ENCODE data around the gene SYNE1.
A peak's percentile ranks its signal among the peaks of the same experiment; 100 is the strongest.

SYNE1 gene

DNA sequence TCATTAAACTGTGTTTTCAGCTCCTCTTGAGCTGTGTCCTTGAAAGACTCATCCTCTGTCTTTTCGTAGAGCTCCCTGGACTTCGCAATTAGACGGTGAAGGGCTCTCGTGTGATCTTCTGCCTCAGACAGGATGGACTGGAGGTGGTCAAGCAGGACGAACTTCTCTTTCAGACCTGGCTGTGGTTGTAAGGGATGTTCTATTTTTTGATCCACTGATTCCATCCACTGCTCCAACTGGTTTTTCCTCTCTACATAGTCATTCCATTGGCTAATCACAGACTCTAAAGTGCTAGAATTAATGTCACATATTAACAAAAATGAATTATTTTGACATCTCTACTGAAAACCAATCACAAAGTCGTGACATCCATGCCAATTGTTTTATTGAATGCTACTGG lies 250.1 kb downstream of the SYNE1 start:
- H3K27me3 ChIP-seq (ENCODE audit: control insufficient read depth in 5 of 5, insufficient read depth in 4 of 5, low read length in 5 of 5): no peaks in the 10 kb centered on the region
- no peak overlapping the region for H3K27ac ChIP-seq (ENCODE audit: low read depth, low read length)
- no peaks in the 10 kb centered on the region for H3K9me3 ChIP-seq (ENCODE audit: control insufficient read depth in 5 of 5, low read length in 5 of 5)
- no peak overlapping the region for H3K9ac ChIP-seq (ENCODE audit: low read length in 5 of 5)
- H3K36me3 ChIP-seq (ENCODE audit: control insufficient read depth in 5 of 5, insufficient read depth in 5 of 5, low read length in 5 of 5): peaks cover 0 to 3% (median 0%) of the 10 kb centered on the region in 5 donors
- peaks cover 0 to 9% (median 0%) of the 10 kb centered on the region in 5 donors for H3K4me1 ChIP-seq (ENCODE audit: control insufficient read depth in 5 of 5, insufficient read depth in 5 of 5, low read length in 5 of 5)
- no peak overlapping the region for H3K4me3 ChIP-seq (ENCODE audit: low read depth in 1 of 5, low read length in 5 of 5)

DNA sequence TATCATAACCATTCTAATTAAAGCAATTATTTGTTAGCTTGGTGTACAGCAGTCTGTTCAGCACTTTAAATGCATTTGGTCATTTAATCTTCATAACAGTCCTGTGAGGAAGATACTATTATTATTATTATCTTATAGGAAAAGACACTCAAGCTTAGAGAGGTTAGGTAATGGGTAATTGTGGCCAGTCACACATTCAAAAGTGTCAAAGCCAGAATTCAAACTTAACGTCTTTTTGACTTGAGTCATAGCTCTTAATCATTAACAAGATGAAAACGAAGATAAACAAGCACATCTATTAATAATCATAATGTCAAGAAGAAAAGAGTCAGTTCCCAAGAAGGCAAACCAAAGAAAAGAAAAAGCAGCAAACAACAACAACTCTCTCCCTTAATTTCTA lies 251.0 kb downstream of the SYNE1 start:
- H3K27ac ChIP-seq (ENCODE audit: low read depth, low read length): no peak overlapping the region
- H3K4me3 ChIP-seq (ENCODE audit: low read depth in 1 of 5, low read length in 5 of 5): no peak overlapping the region
- H3K36me3 ChIP-seq (ENCODE audit: control insufficient read depth in 5 of 5, insufficient read depth in 5 of 5, low read length in 5 of 5): peaks cover 0 to 3% (median 0%) of the 10 kb centered on the region in 5 donors
- H3K27me3 ChIP-seq (ENCODE audit: control insufficient read depth in 5 of 5, insufficient read depth in 4 of 5, low read length in 5 of 5): no peaks in the 10 kb centered on the region
- H3K9me3 ChIP-seq (ENCODE audit: control insufficient read depth in 5 of 5, low read length in 5 of 5): no peaks in the 10 kb centered on the region
- no peak overlapping the region for H3K9ac ChIP-seq (ENCODE audit: low read length in 5 of 5)
- peaks cover 0 to 12% (median 3%) of the 10 kb centered on the region in 5 donors for H3K4me1 ChIP-seq (ENCODE audit: control insufficient read depth in 5 of 5, insufficient read depth in 5 of 5, low read length in 5 of 5)

DNA sequence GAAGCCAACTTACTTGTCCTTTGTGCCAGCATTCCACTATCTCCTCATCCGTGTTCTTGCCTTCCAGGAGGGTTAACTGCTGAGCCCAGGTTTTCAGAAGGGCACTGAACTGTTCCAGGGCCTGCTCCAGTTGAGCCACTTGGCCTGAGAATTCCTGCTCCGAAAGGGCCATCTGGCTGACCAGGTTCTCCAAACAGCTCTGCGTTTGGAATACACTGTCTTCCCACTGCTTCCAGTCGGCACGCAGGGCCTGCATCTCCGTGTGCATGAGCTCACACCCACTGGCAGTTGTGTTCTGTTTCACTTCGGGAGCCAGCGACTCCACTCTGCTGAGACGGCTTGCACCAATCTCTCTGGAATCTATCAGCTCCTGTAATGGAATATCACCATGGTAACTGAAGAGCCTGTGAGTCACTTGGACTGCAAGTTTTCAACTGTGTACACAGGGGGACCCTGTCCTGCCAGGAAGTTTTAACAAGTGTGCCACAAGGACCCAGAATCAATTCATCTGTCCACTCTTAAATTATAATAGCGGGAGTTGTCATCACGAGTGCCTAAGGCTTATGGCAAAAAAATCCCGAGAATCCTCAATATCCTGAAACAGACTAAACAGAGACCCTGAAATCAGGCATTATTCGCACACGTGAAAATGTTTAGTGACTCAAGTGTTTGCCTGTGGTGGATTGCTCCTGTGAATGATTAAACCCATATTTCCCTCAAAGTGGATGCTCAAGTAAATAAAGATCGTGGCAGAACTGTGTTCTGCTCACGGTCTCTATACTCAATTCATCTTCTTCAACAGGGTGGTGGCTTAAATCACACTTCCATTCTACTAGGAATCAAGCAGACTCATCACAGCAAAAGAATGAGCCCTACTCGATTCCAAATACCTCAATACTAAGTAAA lies 255.9 kb downstream of the SYNE1 start:
- H3K27ac ChIP-seq (ENCODE audit: low read depth, low read length): peak overlapping the region; percentile 95
- peak overlapping the region; percentile 49 to 98 (median 82) for H3K9ac ChIP-seq (ENCODE audit: low read length in 5 of 5)
- peaks cover 0 to 12% (median 6%) of the 10 kb centered on the region in 5 donors for H3K4me1 ChIP-seq (ENCODE audit: control insufficient read depth in 5 of 5, insufficient read depth in 5 of 5, low read length in 5 of 5)
- H3K4me3 ChIP-seq (ENCODE audit: low read depth in 1 of 5, low read length in 5 of 5): peak overlapping the region; percentile 69 to 99 (median 86)
- no peaks in the 10 kb centered on the region for H3K9me3 ChIP-seq (ENCODE audit: control insufficient read depth in 5 of 5, low read length in 5 of 5)
- H3K36me3 ChIP-seq (ENCODE audit: control insufficient read depth in 5 of 5, insufficient read depth in 5 of 5, low read length in 5 of 5): peaks cover 0 to 2% (median 2%) of the 10 kb centered on the region in 5 donors
- H3K27me3 ChIP-seq (ENCODE audit: control insufficient read depth in 5 of 5, insufficient read depth in 4 of 5, low read length in 5 of 5): no peaks in the 10 kb centered on the region

DNA sequence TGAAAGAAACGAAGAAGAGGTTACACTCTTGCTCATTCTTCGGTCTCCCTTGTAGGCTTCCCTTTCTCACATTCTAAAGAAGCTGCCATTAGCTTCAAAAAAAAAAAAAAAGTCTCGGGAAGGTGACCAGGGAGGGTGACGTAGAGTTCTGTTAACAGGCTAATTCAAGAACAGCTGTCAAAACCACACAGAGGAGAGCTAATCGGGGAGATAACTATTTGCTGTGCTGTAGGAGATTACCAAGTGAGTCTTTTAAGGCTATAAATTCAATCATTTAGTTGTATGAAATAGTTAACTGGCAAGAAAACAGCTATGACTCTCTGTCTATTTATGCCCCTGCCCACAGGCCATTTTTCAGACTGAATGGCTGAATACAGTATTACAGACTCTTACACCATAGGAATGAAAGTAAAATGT lies 256.8 kb downstream of the SYNE1 start:
- H3K4me3 ChIP-seq (ENCODE audit: low read depth in 1 of 5, low read length in 5 of 5): peak overlapping the region; percentile 69 to 99 (median 86)
- no peaks in the 10 kb centered on the region for H3K9me3 ChIP-seq (ENCODE audit: control insufficient read depth in 5 of 5, low read length in 5 of 5)
- peak overlapping the region; percentile 49 to 98 (median 82) for H3K9ac ChIP-seq (ENCODE audit: low read length in 5 of 5)
- H3K4me1 ChIP-seq (ENCODE audit: control insufficient read depth in 5 of 5, insufficient read depth in 5 of 5, low read length in 5 of 5): peaks cover 0 to 12% (median 6%) of the 10 kb centered on the region in 5 donors
- peaks cover 2 to 11% (median 8%) of the 10 kb centered on the region in 5 donors for H3K36me3 ChIP-seq (ENCODE audit: control insufficient read depth in 5 of 5, insufficient read depth in 5 of 5, low read length in 5 of 5)
- no peaks in the 10 kb centered on the region for H3K27me3 ChIP-seq (ENCODE audit: control insufficient read depth in 5 of 5, insufficient read depth in 4 of 5, low read length in 5 of 5)
- peak overlapping the region; percentile 95 for H3K27ac ChIP-seq (ENCODE audit: low read depth, low read length)

DNA sequence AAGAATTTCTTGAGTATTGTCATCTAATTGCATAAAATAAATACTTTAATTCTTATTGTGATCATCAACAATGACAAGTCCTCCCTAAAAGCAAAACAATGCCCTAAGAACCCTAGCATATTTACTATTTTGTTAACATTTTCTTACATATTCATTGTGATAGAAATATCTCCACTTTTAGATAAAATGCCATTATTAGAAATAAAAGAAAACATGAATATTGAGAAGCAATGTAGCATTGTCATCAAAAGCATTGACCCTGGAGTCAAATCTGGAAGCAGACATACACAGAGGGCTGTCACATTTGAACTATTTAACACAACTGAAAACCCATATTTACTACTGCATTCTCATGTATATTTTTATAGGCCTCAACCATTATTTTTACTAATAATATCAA lies 257.7 kb downstream of the SYNE1 start:
- Histone ChIP-seq H3K4me1 (ENCODE audit: control insufficient read depth in 5 of 5, insufficient read depth in 5 of 5, low read length in 5 of 5) (peaks cover 0 to 12% (median 6%) of the 10 kb centered on the region in 5 donors), H3K4me3 (ENCODE audit: low read depth in 1 of 5, low read length in 5 of 5) (peak overlapping the region; percentile 69 to 99 (median 86)), H3K27ac (ENCODE audit: low read depth, low read length) (peak overlapping the region; percentile 95), H3K36me3 (ENCODE audit: control insufficient read depth in 5 of 5, insufficient read depth in 5 of 5, low read length in 5 of 5) (peaks cover 5 to 17% (median 11%) of the 10 kb centered on the region in 5 donors), H3K9ac (ENCODE audit: low read length in 5 of 5) (peak overlapping the region; percentile 49 to 98 (median 82)), H3K27me3 (ENCODE audit: control insufficient read depth in 5 of 5, insufficient read depth in 4 of 5, low read length in 5 of 5) (no peaks in the 10 kb centered on the region), H3K9me3 (ENCODE audit: control insufficient read depth in 5 of 5, low read length in 5 of 5) (no peaks in the 10 kb centered on the region)

DNA sequence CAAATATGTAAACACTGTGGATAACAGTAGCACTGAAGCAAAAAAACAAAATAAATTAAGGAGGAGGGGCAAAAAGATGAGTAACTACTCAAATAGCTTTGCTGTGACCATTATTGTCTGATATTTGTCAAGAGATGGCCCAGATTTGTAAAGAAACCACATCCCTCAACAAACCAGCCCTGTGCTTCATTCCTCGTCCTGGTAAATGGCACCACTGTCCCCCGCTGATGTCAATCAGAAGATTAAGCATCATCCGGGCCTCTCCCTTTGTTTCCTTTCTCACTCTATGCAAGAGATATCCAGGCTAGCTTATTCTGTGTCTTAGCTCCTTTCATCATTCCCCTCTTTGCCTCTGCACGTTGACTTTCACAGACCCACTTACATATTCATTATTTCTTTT lies 259.0 kb downstream of the SYNE1 start:
- Histone ChIP-seq H3K9ac (ENCODE audit: low read length in 5 of 5) (peak overlapping the region in 1 of 5 donors; percentile 30), H3K9me3 (ENCODE audit: control insufficient read depth in 5 of 5, low read length in 5 of 5) (no peaks in the 10 kb centered on the region), H3K4me1 (ENCODE audit: control insufficient read depth in 5 of 5, insufficient read depth in 5 of 5, low read length in 5 of 5) (peaks cover 0 to 12% (median 6%) of the 10 kb centered on the region in 5 donors), H3K27me3 (ENCODE audit: control insufficient read depth in 5 of 5, insufficient read depth in 4 of 5, low read length in 5 of 5) (no peaks in the 10 kb centered on the region), H3K36me3 (ENCODE audit: control insufficient read depth in 5 of 5, insufficient read depth in 5 of 5, low read length in 5 of 5) (peaks cover 5 to 25% (median 13%) of the 10 kb centered on the region in 5 donors), H3K4me3 (ENCODE audit: low read depth in 1 of 5, low read length in 5 of 5) (peak overlapping the region; percentile 6 to 99 (median 45)), H3K27ac (ENCODE audit: low read depth, low read length) (no peak overlapping the region)

DNA sequence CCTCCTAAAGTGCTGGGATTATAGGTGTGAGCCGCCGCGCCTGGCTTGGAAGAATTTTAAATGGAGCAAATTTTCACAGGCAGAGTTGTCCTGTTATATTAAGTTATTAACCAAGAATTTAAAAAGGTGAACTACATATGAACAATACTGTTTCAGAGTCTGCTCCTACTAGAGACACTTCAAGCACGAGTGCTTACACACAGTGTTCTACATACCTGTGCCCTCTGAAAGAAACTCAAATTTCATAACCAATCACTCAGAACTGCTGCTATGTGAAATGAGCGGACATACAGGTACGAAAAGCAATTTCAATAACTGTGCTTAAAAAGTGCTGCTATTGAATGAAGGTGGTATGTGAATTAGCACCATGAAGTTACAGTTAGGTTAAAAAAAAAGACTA lies 262.0 kb downstream of the SYNE1 start:
- H3K27ac ChIP-seq (ENCODE audit: low read depth, low read length): no peak overlapping the region
- H3K9ac ChIP-seq (ENCODE audit: low read length in 5 of 5): no peak overlapping the region
- no peak overlapping the region for H3K4me3 ChIP-seq (ENCODE audit: low read depth in 1 of 5, low read length in 5 of 5)
- peaks cover 0 to 12% (median 6%) of the 10 kb centered on the region in 5 donors for H3K4me1 ChIP-seq (ENCODE audit: control insufficient read depth in 5 of 5, insufficient read depth in 5 of 5, low read length in 5 of 5)
- H3K27me3 ChIP-seq (ENCODE audit: control insufficient read depth in 5 of 5, insufficient read depth in 4 of 5, low read length in 5 of 5): no peaks in the 10 kb centered on the region
- no peaks in the 10 kb centered on the region for H3K9me3 ChIP-seq (ENCODE audit: control insufficient read depth in 5 of 5, low read length in 5 of 5)
- H3K36me3 ChIP-seq (ENCODE audit: control insufficient read depth in 5 of 5, insufficient read depth in 5 of 5, low read length in 5 of 5): peaks cover 17 to 36% (median 26%) of the 10 kb centered on the region in 5 donors

DNA sequence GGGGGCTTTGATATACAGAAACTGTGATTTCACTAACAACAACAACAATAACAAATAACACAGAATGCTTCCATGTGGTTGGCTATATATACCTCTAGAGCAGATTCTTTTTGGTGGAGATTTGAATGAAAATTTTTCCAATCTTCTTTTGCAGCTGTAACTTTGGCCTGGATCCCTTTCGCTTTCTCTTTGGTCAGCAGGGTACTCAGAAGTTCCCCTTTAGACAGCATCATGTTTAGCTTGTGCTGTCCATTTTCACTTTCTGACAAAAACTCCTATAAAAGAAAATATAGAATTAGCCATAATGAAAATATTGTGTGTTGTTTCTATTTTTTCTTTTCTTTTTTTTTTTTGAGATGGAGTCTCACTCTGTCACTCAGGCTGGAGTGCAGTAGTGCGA lies 264.2 kb downstream of the SYNE1 start:
- Histone ChIP-seq H3K4me1 (ENCODE audit: control insufficient read depth in 5 of 5, insufficient read depth in 5 of 5, low read length in 5 of 5) (peaks cover 0 to 14% (median 8%) of the 10 kb centered on the region in 5 donors), H3K27me3 (ENCODE audit: control insufficient read depth in 5 of 5, insufficient read depth in 4 of 5, low read length in 5 of 5) (no peaks in the 10 kb centered on the region), H3K4me3 (ENCODE audit: low read depth in 1 of 5, low read length in 5 of 5) (no peak overlapping the region), H3K9ac (ENCODE audit: low read length in 5 of 5) (no peak overlapping the region), H3K36me3 (ENCODE audit: control insufficient read depth in 5 of 5, insufficient read depth in 5 of 5, low read length in 5 of 5) (peaks cover 22 to 46% (median 31%) of the 10 kb centered on the region in 5 donors), H3K27ac (ENCODE audit: low read depth, low read length) (no peak overlapping the region), H3K9me3 (ENCODE audit: control insufficient read depth in 5 of 5, low read length in 5 of 5) (no peaks in the 10 kb centered on the region)

DNA sequence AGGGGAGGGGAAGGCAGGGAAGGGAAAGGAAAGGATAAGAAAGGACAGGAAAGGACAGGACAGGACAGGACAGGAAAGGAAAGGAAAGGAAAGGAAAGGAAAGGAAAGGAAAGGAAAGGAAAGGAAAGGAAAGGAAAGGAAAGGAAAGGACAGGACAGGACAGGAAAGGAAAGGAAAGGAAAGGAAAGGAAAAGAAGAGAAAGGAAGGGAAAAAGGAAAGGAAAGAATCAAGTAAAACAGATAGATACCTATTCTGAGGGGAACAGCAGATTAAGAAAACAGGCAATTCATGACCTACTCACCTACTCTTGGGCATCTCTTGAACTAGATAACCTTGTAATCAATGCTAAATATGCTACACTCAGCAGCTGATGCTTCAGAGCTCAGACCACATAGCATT lies 265.4 kb downstream of the SYNE1 start:
- H3K4me1 ChIP-seq (ENCODE audit: control insufficient read depth in 5 of 5, insufficient read depth in 5 of 5, low read length in 5 of 5): peaks cover 0 to 10% (median 8%) of the 10 kb centered on the region in 5 donors
- H3K27me3 ChIP-seq (ENCODE audit: control insufficient read depth in 5 of 5, insufficient read depth in 4 of 5, low read length in 5 of 5): no peaks in the 10 kb centered on the region
- H3K9ac ChIP-seq (ENCODE audit: low read length in 5 of 5): no peak overlapping the region
- no peaks in the 10 kb centered on the region for H3K9me3 ChIP-seq (ENCODE audit: control insufficient read depth in 5 of 5, low read length in 5 of 5)
- no peak overlapping the region for H3K27ac ChIP-seq (ENCODE audit: low read depth, low read length)
- H3K4me3 ChIP-seq (ENCODE audit: low read depth in 1 of 5, low read length in 5 of 5): no peak overlapping the region
- peaks cover 29 to 53% (median 33%) of the 10 kb centered on the region in 5 donors for H3K36me3 ChIP-seq (ENCODE audit: control insufficient read depth in 5 of 5, insufficient read depth in 5 of 5, low read length in 5 of 5)

Data from subcutaneous abdominal adipose tissue (tissue), 5 donors.